HEK293T (cell line): ENCODE results near the gene SP6.

Experiments
- CTCF ChIA-PET: fragments of 350-600 bp; formaldehyde crosslinking; extraction: SDS; loops from one replicate; lab custom pipeline; 2021; ENCODE audit warnings: antibody characterized with exemption, inconsistent platforms; lab: Yijun Ruan, JAX
- POLR2A ChIA-PET: fragments of 350-600 bp; formaldehyde crosslinking; extraction: SDS; loops from one replicate; lab custom pipeline; 2020; ENCODE audit warnings: antibody characterized with exemption, inconsistent platforms; lab: Yijun Ruan, JAX
- DNase-seq: peaks from one replicate; pipeline ENCODE4 v3.0.0; 2012; ENCODE audit warnings: mixed read lengths; ENCODE audit errors: extremely low spot score
- ARNT ChIP-seq: fragments of 450-650 bp; IDR thresholded peaks from 2 replicates; pipeline ENCODE4 v1.6.1; 2017; ENCODE audit warnings: mild to moderate bottlenecking
- BHLHE40 ChIP-seq: fragments of 450-650 bp; IDR thresholded peaks from 2 replicates; pipeline ENCODE4 v1.6.1; 2016; ENCODE audit warnings: mild to moderate bottlenecking, moderate library complexity, borderline replicate concordance
- CTBP1 ChIP-seq: fragments of 450-650 bp; IDR thresholded peaks from 2 replicates; pipeline ENCODE4 v1.6.1; 2016; ENCODE audit warnings: borderline replicate concordance
- ELF4 ChIP-seq: fragments of 450-650 bp; IDR thresholded peaks from 2 replicates; pipeline ENCODE4 v1.6.1; 2017; ENCODE audit warnings: antibody characterized with exemption
- FOXA1 ChIP-seq: fragments of 450-650 bp; IDR thresholded peaks from 2 replicates; pipeline ENCODE4 v1.6.1; 2016; ENCODE audit warnings: mild to moderate bottlenecking
- FOXK2 ChIP-seq: fragments of 450-650 bp; IDR thresholded peaks from 2 replicates; pipeline ENCODE4 v1.6.1; 2016; ENCODE audit warnings: mild to moderate bottlenecking
- FOXM1 ChIP-seq: fragments of 450-650 bp; IDR thresholded peaks from 2 replicates; pipeline ENCODE4 v1.6.1; 2017; ENCODE audit warnings: mild to moderate bottlenecking, borderline replicate concordance
- HDGF ChIP-seq: fragments of 450-650 bp; IDR thresholded peaks from 2 replicates; pipeline ENCODE4 v1.6.1; 2017; ENCODE audit warnings: antibody characterized with exemption, borderline replicate concordance
- L3MBTL2 ChIP-seq: fragments of 450-650 bp; conservative IDR thresholded peaks from 2 replicates; pipeline ENCODE4 v1.6.1; 2016; ENCODE audit warnings: mild to moderate bottlenecking
- LEF1 ChIP-seq: fragments of 450-650 bp; IDR thresholded peaks from 2 replicates; pipeline ENCODE4 v1.6.1; 2017; ENCODE audit warnings: mild to moderate bottlenecking, borderline replicate concordance
- NFRKB ChIP-seq: fragments of 450-650 bp; IDR thresholded peaks from 2 replicates; pipeline ENCODE4 v1.6.1; 2016; ENCODE audit warnings: mild to moderate bottlenecking, moderate library complexity
- SP1 ChIP-seq: fragments of 450-650 bp; IDR thresholded peaks from 2 replicates; pipeline ENCODE4 v1.6.1; 2017
- SUZ12 ChIP-seq: fragments of 450-650 bp; IDR thresholded peaks from 2 replicates; pipeline ENCODE4 v1.6.1; 2016; ENCODE audit warnings: mild to moderate bottlenecking
- TARDBP ChIP-seq: fragments of 450-650 bp; IDR thresholded peaks from 2 replicates; pipeline ENCODE4 v1.6.1; 2016
- ZNF384 ChIP-seq: fragments of 450-650 bp; IDR thresholded peaks from 2 replicates; pipeline ENCODE4 v1.6.1; 2016
- TF ChIP-seq, protein P1 (sequence below): fragments of 450-650 bp; IDR thresholded peaks from 2 replicates; pipeline ENCODE4 v1.6.1; 2016

Gene SP6

DNA sequence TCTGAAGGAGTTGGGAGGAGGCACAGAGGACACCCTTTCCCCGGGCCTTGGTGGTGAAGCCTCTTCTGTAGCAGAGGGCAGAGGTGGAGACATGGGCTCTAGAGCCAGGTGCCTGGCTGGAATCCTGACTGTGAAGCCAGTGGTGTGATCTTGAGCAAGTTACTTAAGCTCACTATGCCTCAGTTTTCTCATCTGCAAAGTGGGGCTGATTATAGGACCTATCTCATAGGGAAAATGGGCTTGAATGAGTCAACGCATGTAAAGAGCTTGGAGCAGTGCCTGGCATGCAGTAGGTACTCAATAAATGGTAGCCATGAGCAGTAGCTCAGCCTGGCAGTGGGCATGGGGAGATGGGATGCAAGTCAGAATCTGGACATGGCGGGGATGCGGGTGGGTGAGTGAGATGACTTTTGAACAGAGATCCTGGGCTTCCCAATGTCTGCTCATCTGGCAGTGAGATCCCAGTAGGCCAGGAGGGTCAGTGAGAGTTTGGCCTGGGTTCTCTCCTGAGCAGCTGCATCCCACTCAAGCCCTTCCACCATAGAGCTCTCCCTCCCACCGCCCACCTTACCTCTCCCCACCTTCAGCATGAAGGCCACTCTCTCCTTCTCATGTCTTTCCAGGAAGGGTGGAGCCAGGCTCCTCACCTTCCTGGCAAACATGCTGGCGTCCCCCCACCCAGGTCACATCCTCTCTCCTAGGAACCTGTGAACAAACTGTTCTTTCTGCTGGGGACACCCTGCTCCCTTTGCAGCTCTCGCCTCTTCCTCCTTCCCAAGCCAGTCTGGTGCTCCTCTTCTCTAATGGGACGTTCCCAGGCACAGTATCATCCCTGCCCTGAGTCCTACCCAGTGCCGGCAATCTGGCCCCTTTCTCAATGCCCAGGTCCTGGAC lies 32.0 kb upstream of the SP6 start:
- TF ChIP-seq TARDBP (no peak), NFRKB (no peak), LEF1 (no peak), CTBP1 (no peak), HDGF (no peak), L3MBTL2 (no peak), FOXM1 (no peak), SUZ12 (no peak), FOXK2 (no peak), ZNF384 (no peak), SP1 (no peak), ARNT (no peak), ELF4 (no peak), BHLHE40 (no peak), FOXA1 (no peak)
- TF ChIP-seq, protein P1, sequence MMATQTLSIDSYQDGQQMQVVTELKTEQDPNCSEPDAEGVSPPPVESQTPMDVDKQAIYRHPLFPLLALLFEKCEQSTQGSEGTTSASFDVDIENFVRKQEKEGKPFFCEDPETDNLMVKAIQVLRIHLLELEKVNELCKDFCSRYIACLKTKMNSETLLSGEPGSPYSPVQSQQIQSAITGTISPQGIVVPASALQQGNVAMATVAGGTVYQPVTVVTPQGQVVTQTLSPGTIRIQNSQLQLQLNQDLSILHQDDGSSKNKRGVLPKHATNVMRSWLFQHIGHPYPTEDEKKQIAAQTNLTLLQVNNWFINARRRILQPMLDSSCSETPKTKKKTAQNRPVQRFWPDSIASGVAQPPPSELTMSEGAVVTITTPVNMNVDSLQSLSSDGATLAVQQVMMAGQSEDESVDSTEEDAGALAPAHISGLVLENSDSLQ = no peak
- no peak for DNase-seq
- ChIA-PET POLR2A (interaction anchor here (0.6 to 1.6 kb wide), 5 partner anchors 10 to 234 kb away, joined by 3 to 12 read pairs (median 3); partner anchors contain the start of genes KPNB1, SCRN2 and SP2), CTCF (interaction anchor here (0.7 to 17.9 kb wide), 2 partner anchors 9 to 38 kb away, joined by 4 to 355 read pairs; partner anchors contain the start of gene SCRN2)

DNA sequence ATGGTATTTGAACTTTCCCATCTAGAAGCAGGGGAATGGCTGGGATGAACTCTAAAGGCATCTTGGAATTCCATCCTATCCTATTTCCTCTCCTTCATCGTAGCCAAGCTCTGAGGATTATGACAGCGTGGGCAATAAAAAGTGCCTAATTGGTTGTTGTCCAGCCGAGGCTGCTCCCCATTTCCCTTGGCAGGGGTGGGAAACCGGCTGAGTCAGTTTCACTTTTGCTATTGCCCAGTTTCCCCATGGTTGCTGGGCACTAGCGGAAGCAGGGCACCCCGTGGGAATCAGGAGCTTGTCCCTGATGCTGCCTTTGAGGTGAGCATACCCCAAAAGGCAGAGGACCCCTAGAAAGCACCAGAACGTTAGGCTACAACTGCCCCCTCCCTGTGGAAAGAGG lies 31.3 kb upstream of the SP6 start:
- ChIA-PET POLR2A (interaction anchor here (0.7 to 1.6 kb wide), 4 partner anchors 9 to 233 kb away, joined by 3 to 12 read pairs (median 4); partner anchors contain the start of genes KPNB1, SCRN2 and SP2), CTCF (interaction anchor here (0.7 to 17.9 kb wide), 3 partner anchors 9 to 135 kb away, joined by 3 to 355 read pairs (median 4); partner anchors contain the start of gene SCRN2)
- no peak for DNase-seq
- no peak for TF ChIP-seq CTBP1
- no peak for TF ChIP-seq FOXK2
- no peak for TF ChIP-seq FOXA1
- no peak for TF ChIP-seq TARDBP
- TF ChIP-seq SP1 = no peak
- TF ChIP-seq FOXM1 = no peak
- TF ChIP-seq ELF4 = no peak
- TF ChIP-seq ARNT = no peak
- TF ChIP-seq, protein P1 = no peak
- no peak for TF ChIP-seq LEF1
- no peak for TF ChIP-seq ZNF384
- no peak for TF ChIP-seq L3MBTL2
- TF ChIP-seq HDGF = no peak
- no peak for TF ChIP-seq NFRKB

DNA sequence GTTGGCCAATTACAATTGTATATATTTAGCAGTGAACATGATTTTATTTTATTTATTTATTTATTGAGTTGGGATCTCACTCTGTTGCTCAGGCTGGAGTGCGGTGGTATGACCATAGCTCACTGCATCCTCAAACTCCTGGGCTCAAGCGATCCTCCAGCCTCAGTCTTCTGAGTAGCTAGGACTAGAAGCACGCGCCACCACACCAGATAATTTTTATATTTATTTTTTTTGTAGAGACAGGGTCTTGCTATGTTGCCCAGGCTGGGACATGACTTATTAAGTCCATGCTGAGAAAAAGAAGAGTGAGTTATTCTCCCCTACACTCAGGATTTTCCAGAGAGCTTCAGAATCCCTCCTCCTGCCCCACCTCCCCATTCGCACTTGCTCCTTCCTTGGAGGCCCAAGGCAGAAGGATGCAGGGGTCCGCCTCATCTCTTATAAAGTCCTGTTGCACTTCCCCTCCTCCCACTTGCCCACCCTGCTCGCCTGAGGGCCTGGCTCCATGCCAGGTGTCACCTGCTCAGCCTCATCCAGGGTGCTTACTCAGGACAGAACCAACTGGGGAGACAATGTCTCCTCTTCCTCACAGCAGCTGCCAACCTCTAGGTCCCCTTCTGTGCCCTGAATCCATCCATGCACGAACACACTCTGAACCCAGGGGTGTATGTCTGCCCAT lies 29.0 kb upstream of the SP6 start:
- ChIA-PET POLR2A (interaction anchor here (1.1 to 1.4 kb wide), 3 partner anchors 12 to 48 kb away, joined by 3 to 5 read pairs (median 4); partner anchors contain the start of genes LRRC46, MRPL10 and SP2), CTCF (interaction anchor here (1.3 to 17.9 kb wide), 3 partner anchors 9 to 35 kb away, joined by 3 to 355 read pairs (median 5); partner anchors contain the start of gene SCRN2)
- no peak for DNase-seq
- no peak for TF ChIP-seq ZNF384
- no peak for TF ChIP-seq CTBP1
- no peak for TF ChIP-seq BHLHE40
- TF ChIP-seq L3MBTL2 = no peak
- TF ChIP-seq, protein P1 = no peak

DNA sequence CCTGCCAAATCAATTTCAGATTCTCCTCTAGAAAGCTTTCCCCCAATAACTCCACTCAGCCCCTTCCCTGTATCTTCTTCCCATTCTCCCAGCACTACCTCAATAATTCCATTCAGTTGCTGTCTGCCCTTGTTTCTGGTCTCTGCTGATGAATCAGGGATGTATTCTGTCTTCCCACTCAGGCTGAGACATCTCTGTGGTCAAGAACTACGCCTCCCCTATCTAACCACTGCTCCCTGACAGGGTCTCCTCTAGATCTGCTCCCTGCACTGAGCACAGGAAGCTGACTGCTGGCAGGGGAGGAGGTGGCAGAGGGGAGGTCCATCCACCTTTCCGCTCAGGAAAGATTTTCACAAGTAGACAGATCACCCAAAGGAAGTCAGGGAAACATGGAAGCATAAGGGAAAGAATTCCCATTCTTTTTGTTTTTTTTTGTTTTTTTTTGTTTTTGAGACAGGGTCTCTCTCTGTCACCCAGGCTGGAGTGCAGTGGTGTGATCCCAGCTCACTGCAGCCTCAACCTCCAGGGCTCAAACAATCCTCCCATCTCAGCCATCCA lies 28.1 kb upstream of the SP6 start:
- no peak for DNase-seq
- ChIA-PET POLR2A (interaction anchor here (1.1 to 1.4 kb wide), 3 partner anchors 13 to 48 kb away, joined by 3 to 5 read pairs (median 4); partner anchors contain the start of genes LRRC46, MRPL10 and SP2), CTCF (interaction anchor here (0.6 to 17.9 kb wide), 3 partner anchors 8 to 34 kb away, joined by 3 to 355 read pairs (median 3); partner anchors contain the start of gene SCRN2)
- TF ChIP-seq, protein P1 = no peak
- TF ChIP-seq HDGF = no peak
- TF ChIP-seq ZNF384 = no peak
- TF ChIP-seq ARNT = no peak
- TF ChIP-seq TARDBP = no peak
- no peak for TF ChIP-seq FOXM1
- no peak for TF ChIP-seq SP1
- TF ChIP-seq LEF1 = no peak
- no peak for TF ChIP-seq FOXK2
- no peak for TF ChIP-seq SUZ12
- no peak for TF ChIP-seq ELF4
- no peak for TF ChIP-seq FOXA1
- no peak for TF ChIP-seq BHLHE40
- TF ChIP-seq NFRKB = no peak
- TF ChIP-seq CTBP1 = no peak
- no peak for TF ChIP-seq L3MBTL2
